ENCODE data around the gene TMEM131L. TPM values are rescaled to one million over a fixed set of nuclear protein-coding genes. Genes with fewer than 3 reads are reported as not detected.

Gene TMEM131L
- total RNA-seq, 1 experiment from 2014 or later = 19.7 TPM

- no peaks in the 10 kb centered on the region for H3K79me2 ChIP-seq (ENCODE audit: insufficient read depth, low read length)
- no peaks in the 10 kb centered on the region for H3K9me2 ChIP-seq (ENCODE audit: insufficient read depth)
- H2AFZ ChIP-seq (ENCODE audit: low read depth, low read length, poor library complexity, severe bottlenecking) = no peak overlapping the region
- intact Hi-C loops (cut with micrococcal nuclease) = no loop called here
- H3K9me3 ChIP-seq (ENCODE audit: control insufficient read depth in 1 of 2, insufficient read depth in 1 of 2, low read depth in 1 of 2, low read length in 2 of 2) = peaks cover 0 to 10% of the 10 kb centered on the region in 2 experiments; a peak in 2 of 4 replicates
- no TSS peak for BruUV-seq (replicated peaks)
- no peak overlapping the region for H3K9ac ChIP-seq (ENCODE audit: low read length)
- CTCF ChIA-PET = no interaction called here
- RAD21 ChIA-PET (ENCODE audit: low non-redundant PET in 1 of 2, low total read pairs in 2 of 2, uncharacterized antibody in 2 of 2, unreplicated experiment in 2 of 2) = no interaction called here
- H3K4me2 ChIP-seq (ENCODE audit: low read length) = no peak overlapping the region
- POLR2A ChIA-PET = no interaction called here
- H3K27me3 ChIP-seq (ENCODE audit: insufficient read depth, low read length) = no peaks in the 10 kb centered on the region
- H3K27ac ChIP-seq (ENCODE audit: low read depth, low read length) = no peak overlapping the region
- no peaks in the 10 kb centered on the region for H3K36me3 ChIP-seq (ENCODE audit: control insufficient read depth in 1 of 2, insufficient read depth in 2 of 2, low read length in 2 of 2)
- no peak for TF ChIP-seq POLR2AphosphoS5 (IDR thresholded peaks at IDR 0.05; ENCODE audit: low read depth, low read length)
- no peak for TF ChIP-seq CBX3 (IDR thresholded peaks at IDR 0.05; ENCODE audit: low read depth)
- TF ChIP-seq REST (IDR thresholded peaks at IDR 0.05; ENCODE audit: low read depth) = no peak
- no peak for TF ChIP-seq ZFX (IDR thresholded peaks at IDR 0.05)
- TF ChIP-seq ZNF274 (IDR thresholded peaks at IDR 0.05; ENCODE audit: low read depth, low read length) = no peak
- TF ChIP-seq EZH2phosphoT487 (IDR thresholded peaks at IDR 0.05; ENCODE audit: borderline replicate concordance) = no peak
- no peak for TF ChIP-seq EGR1 (IDR thresholded peaks at IDR 0.05; ENCODE audit: low read depth)
- TF ChIP-seq SP1 (IDR thresholded peaks at IDR 0.05; ENCODE audit: low read depth) = no peak
- TF ChIP-seq POLR2A (IDR thresholded peaks at IDR 0.05; ENCODE audit: borderline replicate concordance, extremely low read depth, insufficient read depth, insufficient read length) = no peak
- no peak for TF ChIP-seq SRF (IDR thresholded peaks at IDR 0.05; ENCODE audit: low read depth)
- TF ChIP-seq RAD21 (IDR thresholded peaks at IDR 0.05; ENCODE audit: low read depth) = no peak
- TF ChIP-seq EZH2 (IDR thresholded peaks at IDR 0.05) = no peak
- no peak for TF ChIP-seq TCF7L2 (IDR thresholded peaks at IDR 0.05; ENCODE audit: borderline replicate concordance, extremely low read depth, insufficient read depth, insufficient read length)
- TF ChIP-seq ZBTB33 (IDR thresholded peaks at IDR 0.05; ENCODE audit: extremely low read depth, insufficient replicate concordance, low read length) = no peak
- TF ChIP-seq ATF3 (IDR thresholded peaks at IDR 0.05) = no peak
- TF ChIP-seq CEBPB (IDR thresholded peaks at IDR 0.05; ENCODE audit: low read depth) = no peak
- no peak for TF ChIP-seq YY1 (IDR thresholded peaks at IDR 0.05; ENCODE audit: extremely low read depth, insufficient replicate concordance, low read depth, low read length)
- TF ChIP-seq MAX (IDR thresholded peaks at IDR 0.05) = no peak
- TF ChIP-seq ELF1 (IDR thresholded peaks at IDR 0.05; ENCODE audit: borderline replicate concordance, low read depth) = no peak
- H4K20me1 ChIP-seq (ENCODE audit: insufficient read depth) = no peaks in the 10 kb centered on the region
- no peak overlapping the region for H3K4me3 ChIP-seq (replicated peaks in 1 of 2; ENCODE audit: low read depth in 1 of 2, low read length in 2 of 2)
- H3K4me1 ChIP-seq (ENCODE audit: control insufficient read depth in 1 of 2, insufficient read depth in 2 of 2, low read length in 2 of 2) = no peaks in the 10 kb centered on the region
- DNase-seq (ENCODE audit: low read depth, low spot score) = no peak
- no peak for ATAC-seq
Observed at GRCh38 chr4:153683763-153684181, 217.6 kb downstream of the TMEM131L start.
